Measurements from ENCODE around the gene KANSL1L.

DNA sequence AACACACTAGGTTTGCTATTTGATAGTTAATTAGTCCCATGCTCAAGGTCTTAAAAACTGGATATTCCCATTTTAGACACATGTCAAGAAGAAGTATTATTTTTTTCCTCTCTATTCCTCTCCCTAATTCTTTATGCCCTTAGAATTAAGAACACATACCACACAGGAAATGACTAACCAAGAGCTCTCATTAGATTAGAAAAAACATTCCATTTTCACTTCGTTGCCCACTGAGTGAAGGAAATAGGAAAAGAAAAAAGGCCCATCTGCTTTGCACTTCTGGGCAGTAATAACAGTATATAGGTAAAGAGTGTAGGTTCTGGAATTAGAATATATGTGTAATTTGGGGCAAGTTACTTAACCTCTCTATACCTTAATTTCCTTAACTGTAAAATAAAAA lies 27.1 kb upstream of the KANSL1L start:
- TF ChIP-seq, protein P1, sequence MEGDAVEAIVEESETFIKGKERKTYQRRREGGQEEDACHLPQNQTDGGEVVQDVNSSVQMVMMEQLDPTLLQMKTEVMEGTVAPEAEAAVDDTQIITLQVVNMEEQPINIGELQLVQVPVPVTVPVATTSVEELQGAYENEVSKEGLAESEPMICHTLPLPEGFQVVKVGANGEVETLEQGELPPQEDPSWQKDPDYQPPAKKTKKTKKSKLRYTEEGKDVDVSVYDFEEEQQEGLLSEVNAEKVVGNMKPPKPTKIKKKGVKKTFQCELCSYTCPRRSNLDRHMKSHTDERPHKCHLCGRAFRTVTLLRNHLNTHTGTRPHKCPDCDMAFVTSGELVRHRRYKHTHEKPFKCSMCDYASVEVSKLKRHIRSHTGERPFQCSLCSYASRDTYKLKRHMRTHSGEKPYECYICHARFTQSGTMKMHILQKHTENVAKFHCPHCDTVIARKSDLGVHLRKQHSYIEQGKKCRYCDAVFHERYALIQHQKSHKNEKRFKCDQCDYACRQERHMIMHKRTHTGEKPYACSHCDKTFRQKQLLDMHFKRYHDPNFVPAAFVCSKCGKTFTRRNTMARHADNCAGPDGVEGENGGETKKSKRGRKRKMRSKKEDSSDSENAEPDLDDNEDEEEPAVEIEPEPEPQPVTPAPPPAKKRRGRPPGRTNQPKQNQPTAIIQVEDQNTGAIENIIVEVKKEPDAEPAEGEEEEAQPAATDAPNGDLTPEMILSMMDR (IDR thresholded peaks at IDR 0.05) = no peak
- TF ChIP-seq POLR2A (IDR thresholded peaks at IDR 0.05) = no peak

Measured in uterus (tissue), 2 donors.